ENCODE measurements around the gene GPC5. TPM values are rescaled to one million over a fixed set of nuclear protein-coding genes. Genes with fewer than 3 reads are reported as not detected.

GPC5 gene
- total RNA-seq, 2 experiments from 2014 or later, result 0.14 TPM; not detected in 1

DNA sequence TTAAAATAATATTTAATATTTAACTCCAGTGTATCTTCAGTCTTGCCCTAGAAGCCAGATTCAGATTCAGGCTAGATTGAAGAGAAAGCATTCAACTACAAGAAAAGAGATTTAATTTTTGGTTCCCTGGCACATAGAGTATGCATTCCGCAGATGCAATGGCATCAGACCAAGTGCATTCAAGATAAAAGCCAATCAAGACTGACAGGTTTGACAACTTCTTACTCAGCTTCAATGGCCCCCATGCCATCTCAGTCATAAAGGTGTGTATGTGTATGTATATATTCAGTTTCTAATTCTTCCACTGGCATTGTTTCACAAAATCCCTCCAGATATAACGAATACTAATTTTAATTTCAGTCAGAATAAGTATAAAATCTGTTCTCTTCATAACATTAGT, 1177.4 kb downstream of the GPC5 start:
- no peak overlapping the region for H3K27ac Mint-ChIP-seq
- POLR2A ChIA-PET, result no interaction called here
- no peaks in the 10 kb centered on the region for H3K4me1 Mint-ChIP-seq
- H3K27me3 Mint-ChIP-seq, result no peaks in the 10 kb centered on the region
- H3K4me3 Mint-ChIP-seq, result no peak overlapping the region
- DNase-seq (no peak), ATAC-seq (ENCODE audit: low read depth) (no peak)
- H3K36me3 Mint-ChIP-seq, result no peaks in the 10 kb centered on the region
- H3K9me3 Mint-ChIP-seq, result no peaks in the 10 kb centered on the region

DNA sequence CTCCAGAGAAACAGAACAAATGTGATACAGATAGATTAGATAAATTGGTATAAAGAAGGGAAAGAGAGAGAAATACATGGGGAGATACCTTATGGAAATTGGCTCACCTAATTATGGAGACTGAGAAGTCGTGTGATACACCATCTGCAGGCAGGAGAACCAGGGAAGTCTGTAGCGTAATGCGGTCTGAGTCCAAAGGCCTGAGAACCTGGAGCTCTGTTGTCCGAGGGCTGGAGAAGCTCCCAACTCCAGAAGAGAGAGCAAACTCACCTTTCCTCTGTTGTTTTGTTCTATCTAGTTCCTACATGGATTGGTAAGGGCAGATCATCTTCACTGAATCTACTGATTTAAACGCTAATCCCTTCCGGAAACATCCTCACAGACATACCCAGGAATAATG, 1179.9 kb downstream of the GPC5 start:
- ATAC-seq (ENCODE audit: low read depth) (no peak), DNase-seq (no peak)
- POLR2A ChIA-PET, result no interaction called here
- H3K4me3 Mint-ChIP-seq, result no peak overlapping the region
- no peaks in the 10 kb centered on the region for H3K9me3 Mint-ChIP-seq
- H3K36me3 Mint-ChIP-seq, result no peaks in the 10 kb centered on the region
- H3K4me1 Mint-ChIP-seq, result no peaks in the 10 kb centered on the region
- no peak overlapping the region for H3K27ac Mint-ChIP-seq
- H3K27me3 Mint-ChIP-seq, result no peaks in the 10 kb centered on the region

DNA sequence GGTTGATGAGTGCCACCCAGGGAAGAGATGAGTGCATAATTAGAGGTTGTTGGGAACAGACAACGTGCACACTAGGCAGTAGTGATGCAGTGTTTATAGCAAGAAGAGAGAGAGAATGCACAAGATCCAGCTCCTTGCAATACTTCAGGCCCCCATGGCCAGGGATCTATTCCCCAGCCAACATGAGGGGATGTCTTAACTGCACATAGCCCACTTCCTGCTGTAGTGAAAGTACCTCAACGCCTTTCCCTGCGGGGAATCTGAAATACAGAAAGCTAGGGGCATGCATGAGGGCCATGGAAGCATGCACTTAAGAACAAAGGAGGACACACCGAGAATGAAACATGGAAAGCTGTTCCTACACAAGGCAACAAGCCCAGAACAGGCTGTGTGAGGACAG, 1191.5 kb downstream of the GPC5 start:
- ATAC-seq (ENCODE audit: low read depth), result no peak
- Mint-ChIP-seq H3K36me3 (no peaks in the 10 kb centered on the region), H3K27me3 (no peaks in the 10 kb centered on the region), H3K4me1 (no peaks in the 10 kb centered on the region), H3K27ac (no peak overlapping the region), H3K4me3 (no peak overlapping the region), H3K9me3 (peaks cover 4% of the 10 kb centered on the region)
- no peak for DNase-seq
- POLR2A ChIA-PET, result no interaction called here

DNA sequence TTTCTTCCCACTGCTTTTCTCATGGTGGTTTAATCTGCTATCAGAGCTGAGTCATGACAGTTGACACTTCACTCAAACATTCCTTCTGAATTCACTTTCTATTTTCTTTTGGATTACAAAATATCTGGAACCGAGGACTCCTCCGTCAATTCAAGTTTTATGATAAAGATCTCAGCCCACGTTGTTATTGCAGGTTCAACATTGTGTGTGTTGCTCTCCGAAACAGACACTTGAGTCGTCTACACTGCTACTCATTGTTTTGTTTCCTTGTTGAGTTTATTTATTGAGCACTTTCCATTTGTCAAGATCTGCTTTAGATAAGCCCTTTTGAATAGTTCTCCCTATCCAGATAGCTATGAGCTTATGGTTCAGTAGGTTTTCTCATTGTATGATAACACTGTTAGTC, 1192.1 kb downstream of the GPC5 start:
- Mint-ChIP-seq H3K27ac (no peak overlapping the region), H3K27me3 (no peaks in the 10 kb centered on the region), H3K36me3 (no peaks in the 10 kb centered on the region), H3K4me1 (no peaks in the 10 kb centered on the region), H3K4me3 (no peak overlapping the region), H3K9me3 (peaks cover 4% of the 10 kb centered on the region)
- no peak for ATAC-seq (ENCODE audit: low read depth)
- POLR2A ChIA-PET, result no interaction called here
- DNase-seq, result no peak

DNA sequence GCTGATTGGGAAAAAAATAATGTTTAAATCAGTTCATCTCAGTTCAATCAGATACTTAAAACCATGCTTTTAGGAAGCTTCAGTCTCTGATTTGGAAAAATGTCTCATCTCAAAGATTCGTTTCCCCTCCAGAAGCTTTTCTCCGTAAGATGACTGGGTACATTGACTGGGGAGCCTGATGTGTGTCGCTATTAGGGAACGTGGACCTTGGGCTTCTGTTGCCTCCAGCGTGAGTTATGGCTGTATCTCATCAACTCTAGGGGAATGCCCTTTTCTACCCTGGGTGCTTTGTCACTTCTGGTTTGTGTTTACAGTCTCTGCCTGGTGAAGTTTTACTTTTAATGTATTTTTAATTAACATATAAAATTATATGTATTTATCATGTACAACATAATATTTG, 1192.7 kb downstream of the GPC5 start:
- H3K4me1 Mint-ChIP-seq, result no peaks in the 10 kb centered on the region
- H3K27ac Mint-ChIP-seq, result no peak overlapping the region

DNA sequence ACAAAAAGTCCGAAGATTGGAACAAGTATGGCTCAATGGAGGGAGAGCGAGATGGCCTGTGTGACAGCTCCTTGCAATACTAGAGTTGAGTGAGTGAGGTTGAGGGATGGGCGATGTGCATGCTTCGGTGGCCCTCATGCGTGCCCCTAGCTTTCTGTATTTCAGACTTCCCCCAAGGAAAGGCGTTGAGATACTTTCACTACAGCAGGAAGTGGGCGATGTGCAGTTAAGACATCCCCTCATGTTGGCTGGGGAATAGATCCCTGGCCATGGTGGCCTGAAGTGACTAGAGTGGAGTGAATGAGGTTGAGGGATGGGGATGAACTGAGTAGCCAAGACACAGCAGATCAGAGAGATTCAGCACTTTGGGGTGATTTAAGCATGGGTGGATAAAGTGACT, 1194.3 kb downstream of the GPC5 start:
- Mint-ChIP-seq H3K36me3 (no peaks in the 10 kb centered on the region), H3K4me1 (no peaks in the 10 kb centered on the region), H3K4me3 (no peak overlapping the region), H3K9me3 (peaks cover 4% of the 10 kb centered on the region), H3K27ac (no peak overlapping the region), H3K27me3 (no peaks in the 10 kb centered on the region)
- no peak for ATAC-seq (ENCODE audit: low read depth)
- POLR2A ChIA-PET, result no interaction called here
- no peak for DNase-seq

More for the DNA sequence above, 1192.7 kb downstream of the GPC5 start:
- Mint-ChIP-seq H3K4me3 (no peak overlapping the region), H3K27me3 (no peaks in the 10 kb centered on the region), H3K36me3 (no peaks in the 10 kb centered on the region), H3K9me3 (peaks cover 4% of the 10 kb centered on the region)
- ATAC-seq (ENCODE audit: low read depth) (no peak), DNase-seq (no peak)
- POLR2A ChIA-PET, result no interaction called here

DNA sequence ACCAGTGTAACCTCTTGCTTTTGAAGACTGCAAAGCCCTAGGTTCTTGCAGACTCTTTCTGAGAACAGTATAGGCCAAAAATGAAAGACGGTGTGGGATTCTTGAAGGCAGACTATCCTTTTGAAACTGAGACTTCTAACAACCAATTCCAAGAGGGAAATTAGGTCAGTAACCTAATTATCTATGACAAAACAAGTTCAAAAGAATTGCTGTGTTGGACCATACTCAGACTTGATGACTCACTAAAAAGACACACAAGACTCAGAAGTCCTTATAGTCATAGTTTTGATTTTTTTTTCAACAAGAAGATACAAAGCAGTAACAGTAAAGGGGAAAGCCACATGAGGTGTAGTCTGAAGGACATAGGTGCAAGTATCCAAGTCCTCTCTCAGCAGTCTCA, 1204.1 kb downstream of the GPC5 start:
- no peak overlapping the region for H3K27ac Mint-ChIP-seq
- no peak for ATAC-seq (ENCODE audit: low read depth)
- H3K9me3 Mint-ChIP-seq, result peaks cover 5% of the 10 kb centered on the region
- no peaks in the 10 kb centered on the region for H3K4me1 Mint-ChIP-seq
- DNase-seq, result no peak
- no peaks in the 10 kb centered on the region for H3K27me3 Mint-ChIP-seq
- no peak overlapping the region for H3K4me3 Mint-ChIP-seq
- POLR2A ChIA-PET, result no interaction called here
- H3K36me3 Mint-ChIP-seq, result no peaks in the 10 kb centered on the region

DNA sequence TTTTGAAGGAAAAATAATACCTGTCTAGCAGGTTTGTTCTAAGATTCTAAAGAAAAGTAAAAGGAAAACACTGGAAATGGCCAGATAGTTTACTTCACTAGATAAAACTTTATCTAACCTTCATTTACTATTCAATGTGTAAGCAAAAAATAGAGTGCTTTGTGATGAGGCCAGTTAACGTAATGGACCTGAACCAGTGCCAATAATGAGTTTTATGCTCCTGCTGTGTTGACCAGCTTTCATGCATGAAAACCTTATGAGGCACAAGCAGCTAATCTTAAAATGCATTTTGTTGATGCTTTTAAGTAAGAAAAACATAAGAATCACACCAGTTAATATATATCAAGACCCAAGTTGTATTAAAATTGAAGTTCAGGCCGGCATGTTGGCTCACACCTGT, 1211.0 kb downstream of the GPC5 start:
- Mint-ChIP-seq H3K27me3 (no peaks in the 10 kb centered on the region), H3K36me3 (no peaks in the 10 kb centered on the region), H3K4me3 (no peak overlapping the region), H3K4me1 (no peaks in the 10 kb centered on the region), H3K27ac (no peak overlapping the region), H3K9me3 (peaks cover 2% of the 10 kb centered on the region)
- POLR2A ChIA-PET, result no interaction called here
- ATAC-seq (ENCODE audit: low read depth) (no peak), DNase-seq (no peak)

DNA sequence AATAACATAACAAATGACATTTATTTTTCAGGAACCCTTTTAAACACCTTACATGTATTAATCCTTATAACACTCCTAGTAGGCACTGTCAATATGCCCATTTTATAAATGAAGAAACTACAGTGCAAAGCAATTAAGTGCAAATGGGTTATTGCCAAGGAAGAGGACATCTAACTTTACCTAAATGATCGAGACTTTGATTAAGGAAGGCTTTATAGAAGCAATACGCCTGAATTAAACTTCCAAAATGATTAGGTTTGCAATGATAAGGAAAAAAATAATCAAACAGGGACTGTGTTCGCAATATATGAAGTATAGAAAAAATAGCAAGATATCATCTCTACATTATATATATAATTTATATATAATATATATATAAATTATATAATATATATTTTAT, 1214.5 kb downstream of the GPC5 start:
- Mint-ChIP-seq H3K4me3 (no peak overlapping the region), H3K4me1 (no peaks in the 10 kb centered on the region), H3K27me3 (no peaks in the 10 kb centered on the region), H3K27ac (no peak overlapping the region), H3K9me3 (no peaks in the 10 kb centered on the region), H3K36me3 (no peaks in the 10 kb centered on the region)
- DNase-seq (no peak), ATAC-seq (ENCODE audit: low read depth) (no peak)
- POLR2A ChIA-PET, result no interaction called here

DNA sequence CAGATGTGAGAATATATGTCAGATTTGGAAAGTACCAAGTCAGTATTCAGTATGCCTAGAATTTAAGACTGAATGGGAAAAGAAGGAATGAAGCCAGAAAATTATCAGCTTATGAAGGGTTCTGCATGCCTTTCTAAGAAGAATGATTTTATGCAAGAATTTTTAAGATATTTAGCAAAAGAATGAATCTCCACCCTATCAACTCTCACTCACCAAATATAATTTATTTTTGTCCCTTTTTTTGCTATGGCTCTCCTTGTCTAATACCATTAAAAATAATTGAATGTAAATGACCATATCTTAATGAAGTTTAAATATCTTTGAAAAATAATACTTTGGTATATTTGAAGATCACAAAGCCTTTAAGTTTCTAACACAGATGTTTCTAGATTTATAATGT, 1215.5 kb downstream of the GPC5 start:
- DNase-seq (no peak), ATAC-seq (ENCODE audit: low read depth) (no peak)
- Mint-ChIP-seq H3K4me1 (no peaks in the 10 kb centered on the region), H3K27ac (no peak overlapping the region), H3K9me3 (no peaks in the 10 kb centered on the region), H3K27me3 (no peaks in the 10 kb centered on the region), H3K36me3 (no peaks in the 10 kb centered on the region), H3K4me3 (no peak overlapping the region)
- POLR2A ChIA-PET, result no interaction called here

DNA sequence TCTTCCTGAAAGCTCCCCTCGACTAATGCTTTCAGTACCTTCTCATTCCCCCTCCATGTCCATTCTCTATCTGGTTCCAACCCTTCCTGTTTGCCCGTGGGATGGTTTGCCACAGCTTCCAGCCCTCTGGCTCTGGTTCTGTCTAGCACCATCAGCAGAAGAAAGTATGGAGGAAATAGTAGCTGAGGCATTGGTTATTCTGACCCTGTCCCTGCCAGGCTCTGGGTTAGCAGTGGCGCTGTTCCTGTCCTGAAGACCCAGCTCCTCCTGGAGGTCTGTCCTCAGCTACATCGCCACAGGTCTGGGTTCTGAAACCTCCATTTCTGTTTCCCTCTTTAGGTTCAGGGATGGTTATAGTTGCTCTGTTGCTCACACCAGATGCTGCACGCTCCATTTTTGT, 1223.6 kb downstream of the GPC5 start:
- DNase-seq (no peak), ATAC-seq (ENCODE audit: low read depth) (no peak)
- Mint-ChIP-seq H3K4me3 (no peak overlapping the region), H3K27me3 (no peaks in the 10 kb centered on the region), H3K9me3 (peaks cover 3% of the 10 kb centered on the region), H3K36me3 (no peaks in the 10 kb centered on the region), H3K4me1 (no peaks in the 10 kb centered on the region), H3K27ac (no peak overlapping the region)
- POLR2A ChIA-PET, result no interaction called here

DNA sequence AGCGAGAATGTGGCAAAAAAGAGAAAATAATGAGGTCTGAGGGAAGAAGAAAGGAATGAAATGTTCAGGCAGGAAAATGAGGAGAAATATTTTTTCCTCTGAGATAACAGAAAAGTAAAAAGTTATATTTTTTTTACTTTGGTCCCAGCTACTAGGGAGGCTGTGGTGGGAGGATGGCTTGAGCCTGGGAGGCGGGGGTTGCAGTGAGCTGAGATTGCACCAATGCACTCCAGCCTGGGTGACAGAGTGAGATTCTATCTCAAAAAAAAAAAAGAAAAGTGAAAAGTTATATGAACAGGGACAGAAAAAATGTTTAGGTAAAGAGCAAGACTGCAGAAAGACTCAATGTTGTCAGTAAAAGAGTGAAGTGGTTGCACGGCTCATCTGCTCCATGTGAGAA, 1224.5 kb downstream of the GPC5 start:
- Mint-ChIP-seq H3K27ac (no peak overlapping the region), H3K4me1 (no peaks in the 10 kb centered on the region), H3K36me3 (no peaks in the 10 kb centered on the region), H3K9me3 (peaks cover 4% of the 10 kb centered on the region), H3K27me3 (no peaks in the 10 kb centered on the region), H3K4me3 (no peak overlapping the region)
- POLR2A ChIA-PET, result no interaction called here
- DNase-seq, result no peak
- no peak for ATAC-seq (ENCODE audit: low read depth)

DNA sequence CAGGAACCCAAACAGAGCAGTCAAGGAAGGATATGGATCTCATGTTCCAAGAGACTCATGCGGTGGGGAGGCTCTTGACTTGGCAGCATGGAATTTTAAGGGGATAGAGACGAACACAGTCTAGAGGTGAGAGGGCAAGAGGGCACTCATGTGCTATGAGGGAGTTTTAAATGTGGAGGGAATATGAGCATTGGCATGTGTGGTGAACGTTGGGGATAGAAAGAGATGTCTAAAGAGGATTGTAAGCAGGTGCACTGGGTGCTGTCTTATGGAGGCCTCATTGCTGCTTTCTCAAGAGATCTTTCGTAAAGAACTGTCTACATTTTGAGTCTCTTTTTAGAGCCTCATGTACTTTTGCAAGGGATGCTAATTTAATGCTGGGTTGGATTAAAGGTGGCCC, 1227.9 kb downstream of the GPC5 start:
- H3K9me3 Mint-ChIP-seq, result peaks cover 4% of the 10 kb centered on the region
- H3K4me1 Mint-ChIP-seq, result no peaks in the 10 kb centered on the region
- no peaks in the 10 kb centered on the region for H3K27me3 Mint-ChIP-seq
- ATAC-seq (ENCODE audit: low read depth) (no peak), DNase-seq (no peak)
- H3K4me3 Mint-ChIP-seq, result no peak overlapping the region
- POLR2A ChIA-PET, result no interaction called here
- H3K36me3 Mint-ChIP-seq, result no peaks in the 10 kb centered on the region
- no peak overlapping the region for H3K27ac Mint-ChIP-seq

DNA sequence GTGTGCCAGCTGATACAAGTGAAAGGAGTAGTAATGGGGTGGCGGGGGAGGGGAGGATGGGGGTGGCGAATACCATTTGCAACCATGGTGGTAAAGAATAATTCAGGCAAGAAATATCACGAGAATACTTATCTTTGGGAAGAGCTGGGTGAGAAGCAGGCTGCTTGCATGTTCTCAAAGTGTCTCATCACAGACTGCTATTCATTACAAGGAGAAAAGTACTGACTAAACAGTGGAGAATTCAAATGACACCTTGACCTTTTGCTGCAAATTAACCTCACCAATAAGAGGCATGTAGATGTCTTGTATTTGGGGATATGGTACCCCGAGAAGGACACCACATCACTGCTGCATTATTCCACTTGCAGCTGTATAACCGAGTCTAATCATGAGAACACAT, 1242.5 kb downstream of the GPC5 start:
- Mint-ChIP-seq H3K4me3 (no peak overlapping the region), H3K36me3 (no peaks in the 10 kb centered on the region), H3K27me3 (no peaks in the 10 kb centered on the region), H3K4me1 (no peaks in the 10 kb centered on the region), H3K27ac (no peak overlapping the region), H3K9me3 (no peaks in the 10 kb centered on the region)
- ATAC-seq (ENCODE audit: low read depth), result no peak
- POLR2A ChIA-PET, result no interaction called here
- no peak for DNase-seq

DNA sequence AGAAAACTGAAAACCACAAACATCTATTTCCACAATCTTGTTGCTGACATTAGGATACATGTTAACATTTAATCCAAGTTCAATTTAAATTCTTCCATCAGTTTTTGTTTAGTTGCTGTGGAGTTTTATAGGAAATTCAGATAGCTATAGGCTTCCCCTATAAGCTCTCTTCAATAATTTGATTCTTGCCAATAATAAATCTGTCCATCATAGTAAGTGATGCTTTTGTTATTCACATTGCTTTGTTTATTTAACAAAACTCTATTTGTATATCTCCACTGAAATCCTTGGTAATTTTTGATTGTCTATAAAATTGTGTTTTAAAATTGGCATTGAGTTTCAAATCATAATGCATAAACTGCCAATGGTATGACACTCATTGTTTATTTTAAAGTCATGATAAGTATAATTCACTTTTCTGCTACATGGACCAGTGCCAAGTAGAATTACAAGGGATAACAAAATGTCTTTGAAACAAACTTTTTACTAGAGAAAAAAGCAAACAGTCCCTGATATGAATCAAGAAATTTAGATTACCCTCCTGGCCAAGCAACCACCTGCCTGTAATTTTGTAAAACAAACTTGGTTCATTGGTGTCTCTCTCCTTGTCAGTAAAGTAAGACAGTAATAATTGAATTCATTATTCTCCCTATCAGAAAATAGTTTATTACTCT, 1250.9 kb downstream of the GPC5 start:
- Mint-ChIP-seq H3K4me3 (no peak overlapping the region), H3K27ac (no peak overlapping the region)
- no peak for DNase-seq

More for the DNA sequence above, 1250.9 kb downstream of the GPC5 start:
- ATAC-seq (ENCODE audit: low read depth), result no peak
- POLR2A ChIA-PET, result no interaction called here
- H3K4me1 Mint-ChIP-seq, result no peaks in the 10 kb centered on the region
- no peaks in the 10 kb centered on the region for H3K27me3 Mint-ChIP-seq
- H3K9me3 Mint-ChIP-seq, result no peaks in the 10 kb centered on the region
- no peaks in the 10 kb centered on the region for H3K36me3 Mint-ChIP-seq
